H1 (cell line): ENCODE data around the gene RANBP9. TPM values are rescaled to one million over a fixed set of nuclear protein-coding genes. Genes with fewer than 3 reads are reported as not detected.

Experiments used
- CTCF ChIA-PET: fragments of 300-600 bp; sonication (Branson Sonifier 250); formaldehyde crosslinking; loops from one replicate; lab custom pipeline; 2021; ENCODE audit not compliant: partially characterized antibody; lab: Charles Lee
- POLR2A ChIA-PET: fragments of 300-600 bp; sonication (Branson Sonifier 250); formaldehyde crosslinking; loops from one replicate; lab custom pipeline; 2021; ENCODE audit warnings: inconsistent platforms; ENCODE audit not compliant: partially characterized antibody; lab: Charles Lee
- DNase-seq, 2 experiments: peaks; one replicate each; pipeline versions ENCODE4 v3.0.0 to v3.0.0-alpha.2; 2010 to 2022; ENCODE audit warnings: low spot score in 2 of 2, low read depth in 1 of 2, mixed read lengths in 1 of 2
- FAIRE-seq: peaks from 2 replicates; lab custom pipeline; 2011; peaks lifted over from hg19 to GRCh38; lab: Jason Lieb, UNC
- H2AFZ ChIP-seq: 2 replicates; pipeline ENCODE4 v1.8.1; 2012; ENCODE audit warnings: low read length, inconsistent platforms
- H2AK5ac ChIP-seq: 2 replicates; pipeline ENCODE4 v1.6.1; 2013; ENCODE audit warnings: low read depth, low read length
- H2BK120ac ChIP-seq: replicated peaks from 2 replicates; pipeline ENCODE3; 2013; ENCODE audit warnings: low read depth, low read length, inconsistent platforms
- H2BK12ac ChIP-seq: 2 replicates; pipeline ENCODE4 v1.6.1; 2013; ENCODE audit warnings: low read depth, low read length
- H2BK15ac ChIP-seq: 2 replicates; pipeline ENCODE4 v1.6.1; 2013; ENCODE audit warnings: low read length
- H2BK20ac ChIP-seq: 2 replicates; pipeline ENCODE4 v1.6.1; 2013; ENCODE audit warnings: low read length
- H2BK5ac ChIP-seq: 2 replicates; pipeline ENCODE4 v1.6.1; 2013; ENCODE audit warnings: low read depth, low read length
- H3K14ac ChIP-seq: 2 replicates; pipeline ENCODE4 v1.6.1; 2013; ENCODE audit warnings: inconsistent platforms; ENCODE audit not compliant: insufficient read length
- H3K18ac ChIP-seq: 2 replicates; pipeline ENCODE4 v1.6.1; 2013; ENCODE audit warnings: low read length; ENCODE audit errors: extremely low read depth
- H3K23ac ChIP-seq: 2 replicates; pipeline ENCODE4 v1.6.1; 2013; ENCODE audit warnings: inconsistent platforms; ENCODE audit not compliant: insufficient read length
- H3K23me2 ChIP-seq: 2 replicates; pipeline ENCODE4 v1.6.1; 2013; ENCODE audit warnings: low read depth, low read length
- H3K27ac ChIP-seq: 2 replicates; pipeline ENCODE4 v1.6.1; 2011; ENCODE audit warnings: low read depth, low read length, inconsistent platforms
- H3K27me3 ChIP-seq, 4 experiments: replicated peaks in 1 of 4; 1 replicate in 1 of 4; 2 replicates in 3 of 4; pipeline versions ENCODE4 v1.6.1 to v1.8.1; 2011 to 2013; ENCODE audit warnings: low read length in 3 of 4, mild to moderate bottlenecking in 3 of 4, inconsistent platforms in 2 of 4, mixed read lengths in 2 of 4, moderate library complexity in 1 of 4; ENCODE audit not compliant: control insufficient read depth in 3 of 4, insufficient read depth in 3 of 4; ENCODE audit errors: extremely low read depth in 1 of 4
- H3K36me3 ChIP-seq, 4 experiments: 2 replicates each; pipeline versions ENCODE4 v1.6.1 to v1.8.1; 2011 to 2013; ENCODE audit warnings: mild to moderate bottlenecking in 4 of 4, low read length in 3 of 4, moderate library complexity in 2 of 4, control low read depth in 1 of 4, inconsistent platforms in 1 of 4; ENCODE audit not compliant: insufficient read depth in 4 of 4, control insufficient read depth in 2 of 4
- H3K4ac ChIP-seq: replicated peaks from 2 replicates; pipeline ENCODE3; 2013; ENCODE audit warnings: low read length, low read depth, mixed read lengths, inconsistent platforms; ENCODE audit not compliant: insufficient read length
- H3K4me1 ChIP-seq, 4 experiments: replicated peaks in 1 of 4; 1 replicate in 1 of 4; 2 replicates in 3 of 4; pipeline versions ENCODE4 v1.6.1 to v1.8.1; 2011 to 2013; ENCODE audit warnings: low read length in 3 of 4, inconsistent platforms in 2 of 4, mixed read lengths in 1 of 4; ENCODE audit not compliant: insufficient read depth in 4 of 4, control insufficient read depth in 3 of 4
- H3K4me2 ChIP-seq, 2 experiments: 2 replicates each; pipeline versions ENCODE4 v1.6.1 to v1.8.1; 2011 to 2013; ENCODE audit warnings: low read depth in 2 of 2, low read length in 2 of 2, control low read depth in 1 of 2, inconsistent platforms in 1 of 2, mild to moderate bottlenecking in 1 of 2; ENCODE audit not compliant: insufficient read depth in 1 of 2
- H3K4me3 ChIP-seq, 4 experiments: fragments of 200-600, 300-600 bp in 1 of 4; sonication (generic), shearing (Covaris generic), sonication (Bioruptor Twin) in 1 of 4; 2 replicates each; pipeline versions ENCODE4 v1.5.1 to v1.8.1; 2011 to 2016; ENCODE audit warnings: low read length in 4 of 4, low read depth in 3 of 4, control low read depth in 2 of 4, inconsistent platforms in 2 of 4, mild to moderate bottlenecking in 2 of 4, mixed read lengths in 1 of 4, moderate library complexity in 1 of 4; ENCODE audit not compliant: insufficient read depth in 2 of 4; ENCODE audit errors: extremely low read depth in 1 of 4
- H3K56ac ChIP-seq: replicated peaks from 2 replicates; pipeline ENCODE3; 2013; ENCODE audit warnings: low read depth, mild to moderate bottlenecking, mixed read lengths, low read length, inconsistent platforms; ENCODE audit not compliant: insufficient read length
- H3K79me1 ChIP-seq: 2 replicates; pipeline ENCODE4 v1.6.1; 2013; ENCODE audit warnings: low read depth, low read length, control low read depth
- H3K79me2 ChIP-seq, 2 experiments: 2 replicates each; pipeline versions ENCODE4 v1.6.1 to v1.8.1; 2012 to 2013; ENCODE audit warnings: low read length in 2 of 2, mild to moderate bottlenecking in 2 of 2, inconsistent platforms in 1 of 2; ENCODE audit not compliant: insufficient read depth in 2 of 2, control insufficient read depth in 1 of 2
- H3K9ac ChIP-seq, 4 experiments: replicated peaks in 1 of 4; 1 replicate in 1 of 4; 2 replicates in 3 of 4; pipeline versions ENCODE4 v1.6.1 to v1.8.1; 2011 to 2013; ENCODE audit warnings: low read depth in 3 of 4, low read length in 3 of 4, control low read depth in 2 of 4, mild to moderate bottlenecking in 2 of 4, moderate library complexity in 2 of 4, inconsistent platforms in 1 of 4; ENCODE audit errors: extremely low read depth in 1 of 4
- H3K9me3 ChIP-seq, 2 experiments: 2 replicates each; pipeline versions ENCODE4 v1.6.1 to v1.8.1; 2012 to 2013; ENCODE audit warnings: mild to moderate bottlenecking in 2 of 2, moderate library complexity in 2 of 2, control low read depth in 1 of 2, inconsistent platforms in 1 of 2, low read depth in 1 of 2, low read length in 1 of 2, mixed read lengths in 1 of 2; ENCODE audit not compliant: insufficient read depth in 2 of 2
- H4K20me1 ChIP-seq, 2 experiments: replicated peaks in 1 of 2; 2 replicates each; pipeline versions ENCODE3 to v1.8.1; 2011 to 2013; ENCODE audit warnings: inconsistent platforms in 2 of 2, low read length in 2 of 2, mild to moderate bottlenecking in 1 of 2; ENCODE audit not compliant: insufficient read depth in 2 of 2, control insufficient read depth in 1 of 2
- H4K5ac ChIP-seq: 2 replicates; pipeline ENCODE4 v1.6.1; 2013; ENCODE audit warnings: low read length, low read depth, mixed read lengths, inconsistent platforms; ENCODE audit not compliant: insufficient read length
- H4K8ac ChIP-seq: 2 replicates; pipeline ENCODE4 v1.8.0; 2013; ENCODE audit warnings: mild to moderate bottlenecking, moderate library complexity, low read length, inconsistent platforms; ENCODE audit not compliant: insufficient read depth; ENCODE audit errors: extremely low read depth
- H4K91ac ChIP-seq: replicated peaks from 2 replicates; pipeline ENCODE3; 2013; ENCODE audit warnings: low read length, mixed read lengths, inconsistent platforms; ENCODE audit not compliant: insufficient read length
- E2F6 ChIP-seq: IDR thresholded peaks from 2 replicates; pipeline ENCODE4 v1.6.1; 2012; ENCODE audit warnings: inconsistent platforms
- FOSL1 ChIP-seq: IDR thresholded peaks from 2 replicates; pipeline ENCODE4 v1.6.1; 2011; ENCODE audit warnings: mild to moderate bottlenecking, low read depth, low read length, moderate library complexity; ENCODE audit not compliant: insufficient read depth
- KDM4A ChIP-seq: IDR thresholded peaks from one replicate; pipeline ENCODE4 v1.7.1; 2012; ENCODE audit warnings: low read depth, mild to moderate bottlenecking, moderate library complexity, low read length, inconsistent platforms; ENCODE audit not compliant: severe bottlenecking
- RBBP5 ChIP-seq: IDR thresholded peaks from 2 replicates; pipeline ENCODE4 v1.7.1; 2012; ENCODE audit warnings: low read depth, mild to moderate bottlenecking, inconsistent platforms, low read length, moderate library complexity, borderline replicate concordance
- RXRA ChIP-seq: IDR thresholded peaks from 2 replicates; pipeline ENCODE4 v1.6.1; 2011; ENCODE audit warnings: low read depth, mild to moderate bottlenecking, low read length, moderate library complexity; ENCODE audit not compliant: insufficient read depth
- ZNF274 ChIP-seq: IDR thresholded peaks from 2 replicates; pipeline ENCODE4 v1.7.0; 2012; ENCODE audit warnings: low read length, borderline replicate concordance; ENCODE audit errors: extremely low read depth
- WGBS, 2 experiments: shearing (Covaris generic) in 1 of 2; methylation state at CpG; one replicate each; pipeline versions ENCODE4 v1.1.6 to v1.1.7; 2013 to 2015; ENCODE audit warnings: low lambda C conversion rate in 2 of 2, mixed read lengths in 2 of 2, inconsistent platforms in 1 of 2, low coverage in 1 of 2, missing lambda C conversion rate in 1 of 2; ENCODE audit not compliant: insufficient replicate concordance in 2 of 2, insufficient coverage in 1 of 2, insufficient read length in 1 of 2; ENCODE audit errors: extremely low coverage in 1 of 2, missing lambda C conversion rate in 1 of 2; 5-methylcytosine and 5-hydroxymethylcytosine counted together
- polyA plus RNA-seq, 7 experiments: library from polyadenylated mRNA; depleted of rRNA in 3 of 7; stranded (reverse) in 5 of 7; unstranded in 2 of 7; fragments of >200 nt in 5 of 7; fragments of 200-250 nt in 2 of 7; gene quantifications; 1 replicate in 5 of 7; 2 replicates in 1 of 7; 4 replicates in 1 of 7; pipeline versions ENCODE4 v1.2.1 to v1.2.3, GENCODE V29; 2011 to 2013; ENCODE audit warnings: missing spikeins in 2 of 7, mixed read lengths in 2 of 7
- total RNA-seq: library from RNA; stranded (reverse); fragmentation: NEBNext Ultra II Directional; extraction: Animal tissue kit (Norgen Biotek cat#: 25700); gene quantifications from 2 replicates; pipeline ENCODE4 v1.2.1, GENCODE V29; 2021

Gene RANBP9
- total and polyA plus RNA-seq, 2 of the 8 experiments (the other 6 are each of a cell fraction or from before 2014, with no cell fraction given) = 13.0 to 36.7 TPM

- Histone ChIP-seq H4K5ac (no peak overlapping the region), H3K9me3 (no peaks in the 10 kb centered on the region), H3K23ac (no peak overlapping the region), H3K9ac (no peak overlapping the region), H2BK12ac (no peak overlapping the region), H3K23me2 (no peaks in the 10 kb centered on the region), H4K8ac (no peak overlapping the region), H3K18ac (no peak overlapping the region), H2AFZ (no peak overlapping the region), H2BK20ac (no peak overlapping the region), H3K4me3 (no peak overlapping the region), H3K56ac (no peak overlapping the region), H3K79me2 (peaks cover 4 to 100% of the 10 kb centered on the region in 2 experiments; a peak in 3 of 4 replicates), H4K20me1 (peaks cover 0 to 4% of the 10 kb centered on the region in 2 experiments), H2AK5ac (no peak overlapping the region), H3K14ac (no peak overlapping the region), H3K27ac (no peak overlapping the region), H2BK15ac (no peak overlapping the region), H3K4ac (no peak overlapping the region), H3K36me3 (no peaks in the 10 kb centered on the region), H4K91ac (no peak overlapping the region), H3K27me3 (no peaks in the 10 kb centered on the region), H3K4me1 (peaks cover 0 to 3% (median 0%) of the 10 kb centered on the region in 4 experiments; a peak in 2 of 7 replicates), H2BK120ac (no peak overlapping the region), H3K4me2 (no peak overlapping the region), H2BK5ac (no peak overlapping the region), H3K79me1 (no peaks in the 10 kb centered on the region)
- 89% methylated on average over 4 of the region's 4 CpGs; no CpG with 5 or more reads in 1 of the 2 experiments for WGBS, 2 experiments
- ChIA-PET POLR2A (no interaction called here), CTCF (no interaction called here)
- FAIRE-seq = no peak
- no peak for DNase-seq
- TF ChIP-seq RBBP5 (no peak), E2F6 (no peak), FOSL1 (no peak), RXRA (no peak), KDM4A (no peak), ZNF274 (no peak)
Measured at GRCh38 chr6:13663986-13664385, 47.6 kb downstream of the RANBP9 start.
